ENCODE data around the gene WDR37. TPM values are rescaled to one million over a fixed set of nuclear protein-coding genes. Genes with fewer than 3 reads are reported as not detected.

The WDR37 gene
- total and polyA plus RNA-seq, 10 of the 15 experiments (the other 5 are each of a cell fraction or from before 2014, with no cell fraction given), result 1.9 to 11.1 (median 7.1) TPM

DNA sequence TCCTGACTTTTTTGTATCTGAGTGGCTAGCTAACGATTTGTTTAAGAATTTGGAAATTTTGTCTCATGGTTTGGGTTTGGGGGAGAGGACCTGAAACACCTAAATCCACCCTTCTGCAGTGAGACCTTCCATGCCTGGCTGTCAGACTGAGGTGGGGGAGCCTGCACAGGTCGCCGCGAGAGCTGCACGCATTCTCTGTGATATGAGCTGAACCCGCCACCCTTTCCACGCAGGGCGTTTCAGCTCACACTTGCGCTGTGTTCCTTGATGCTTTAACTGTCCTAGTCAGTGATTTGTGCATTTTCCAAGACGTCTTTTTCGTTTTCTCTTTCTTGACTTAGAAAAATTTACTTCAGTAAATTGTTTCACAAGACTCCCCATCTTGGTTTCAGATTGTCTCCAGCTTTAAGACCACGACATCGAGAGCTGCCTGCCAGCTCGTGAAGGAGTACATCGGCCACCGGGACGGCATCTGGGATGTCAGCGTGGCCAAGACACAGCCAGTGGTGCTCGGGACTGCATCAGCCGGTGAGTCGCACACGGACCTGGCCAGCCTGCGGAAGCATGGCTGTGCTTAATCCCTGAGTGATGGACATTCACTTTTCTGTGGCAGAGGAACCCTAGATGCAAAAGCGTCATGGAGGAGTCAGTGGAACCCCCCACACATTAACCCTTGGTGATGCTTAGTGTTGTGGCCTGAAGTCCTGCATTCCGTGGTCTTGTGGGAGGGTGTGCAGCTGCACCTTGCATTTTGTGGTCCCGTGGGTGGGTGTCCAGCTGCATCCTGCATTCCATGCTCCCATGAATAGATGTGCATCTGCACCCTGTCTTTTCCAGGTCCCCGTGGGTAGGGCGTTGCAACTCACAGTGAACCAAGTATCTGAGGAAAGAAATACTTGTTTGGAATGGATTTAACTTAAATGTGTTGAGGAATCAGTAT, 28.1 kb downstream of the WDR37 start:
- no peak overlapping the region for H3K27ac ChIP-seq (ENCODE audit: control insufficient read depth, insufficient read depth)
- no peaks in the 10 kb centered on the region for H4K20me1 ChIP-seq (ENCODE audit: control insufficient read depth, insufficient read depth)
- ATAC-seq (no peak), FAIRE-seq (no peak), DNase-seq (ENCODE audit: low read depth, low spot score) (no peak)
- H3K9ac ChIP-seq (ENCODE audit: control insufficient read depth, insufficient read depth, low read length), result no peak overlapping the region
- ChIA-PET RAD21 (ENCODE audit: unreplicated experiment) (no interaction called here), CTCF (no interaction called here), SMC1A (ENCODE audit: uncharacterized antibody, unreplicated experiment) (interaction anchor here (1.2 kb wide), 1 partner anchor 11 kb away, joined by 3 read pairs; no protein-coding TSS in a partner anchor), POLR2A (interaction anchor here (0.6 kb wide), 1 partner anchor 14 kb away, joined by 3 read pairs; no protein-coding TSS in a partner anchor)
- H3K27me3 ChIP-seq (replicated peaks in 1 of 2; ENCODE audit: control insufficient read depth in 2 of 2, insufficient read depth in 2 of 2, low read length in 1 of 2), result no peaks in the 10 kb centered on the region
- 93% methylated on average over 28 of the region's 28 CpGs for WGBS (ENCODE audit: insufficient coverage, insufficient replicate concordance, low lambda C conversion rate, missing lambda C conversion rate)
- H3K79me2 ChIP-seq (ENCODE audit: control insufficient read depth, insufficient read depth, low read length), result no peaks in the 10 kb centered on the region
- H3K9me3 ChIP-seq (replicated peaks; ENCODE audit: control insufficient read depth, insufficient read depth, low read length), result no peaks in the 10 kb centered on the region
- intact Hi-C loops (cut with micrococcal nuclease; ENCODE audit: unreplicated experiment), result no loop called here
- no peak overlapping the region for H2AFZ ChIP-seq (ENCODE audit: control insufficient read depth, low read depth, low read length)
- H3K4me2 ChIP-seq (ENCODE audit: control insufficient read depth, insufficient read depth), result no peak overlapping the region
- H3K4me1 ChIP-seq (ENCODE audit: control insufficient read depth, insufficient read depth, low read length), result no peaks in the 10 kb centered on the region
- BruUV-seq (replicated peaks), result no TSS peak
- peaks cover 15 to 24% of the 10 kb centered on the region in 2 experiments for H3K36me3 ChIP-seq (ENCODE audit: control insufficient read depth in 2 of 2, insufficient read depth in 2 of 2, low read length in 1 of 2)
- in situ Hi-C loops (cut with MboI), result no loop called here
- H3K4me3 ChIP-seq, result no peak overlapping the region
- no peak for TF ChIP-seq FOXM1 (IDR thresholded peaks at IDR 0.05; ENCODE audit: low read depth, low read length)
- no peak for TF ChIP-seq ZBTB40 (IDR thresholded peaks at IDR 0.05; ENCODE audit: borderline replicate concordance)
- TF ChIP-seq ATF3 (IDR thresholded peaks at IDR 0.05; ENCODE audit: borderline replicate concordance, extremely low read depth, low read depth, low read length), result no peak
- TF ChIP-seq IKZF1 (conservative IDR thresholded peaks at IDR 0.05), result no peak
- TF ChIP-seq, protein P1, sequence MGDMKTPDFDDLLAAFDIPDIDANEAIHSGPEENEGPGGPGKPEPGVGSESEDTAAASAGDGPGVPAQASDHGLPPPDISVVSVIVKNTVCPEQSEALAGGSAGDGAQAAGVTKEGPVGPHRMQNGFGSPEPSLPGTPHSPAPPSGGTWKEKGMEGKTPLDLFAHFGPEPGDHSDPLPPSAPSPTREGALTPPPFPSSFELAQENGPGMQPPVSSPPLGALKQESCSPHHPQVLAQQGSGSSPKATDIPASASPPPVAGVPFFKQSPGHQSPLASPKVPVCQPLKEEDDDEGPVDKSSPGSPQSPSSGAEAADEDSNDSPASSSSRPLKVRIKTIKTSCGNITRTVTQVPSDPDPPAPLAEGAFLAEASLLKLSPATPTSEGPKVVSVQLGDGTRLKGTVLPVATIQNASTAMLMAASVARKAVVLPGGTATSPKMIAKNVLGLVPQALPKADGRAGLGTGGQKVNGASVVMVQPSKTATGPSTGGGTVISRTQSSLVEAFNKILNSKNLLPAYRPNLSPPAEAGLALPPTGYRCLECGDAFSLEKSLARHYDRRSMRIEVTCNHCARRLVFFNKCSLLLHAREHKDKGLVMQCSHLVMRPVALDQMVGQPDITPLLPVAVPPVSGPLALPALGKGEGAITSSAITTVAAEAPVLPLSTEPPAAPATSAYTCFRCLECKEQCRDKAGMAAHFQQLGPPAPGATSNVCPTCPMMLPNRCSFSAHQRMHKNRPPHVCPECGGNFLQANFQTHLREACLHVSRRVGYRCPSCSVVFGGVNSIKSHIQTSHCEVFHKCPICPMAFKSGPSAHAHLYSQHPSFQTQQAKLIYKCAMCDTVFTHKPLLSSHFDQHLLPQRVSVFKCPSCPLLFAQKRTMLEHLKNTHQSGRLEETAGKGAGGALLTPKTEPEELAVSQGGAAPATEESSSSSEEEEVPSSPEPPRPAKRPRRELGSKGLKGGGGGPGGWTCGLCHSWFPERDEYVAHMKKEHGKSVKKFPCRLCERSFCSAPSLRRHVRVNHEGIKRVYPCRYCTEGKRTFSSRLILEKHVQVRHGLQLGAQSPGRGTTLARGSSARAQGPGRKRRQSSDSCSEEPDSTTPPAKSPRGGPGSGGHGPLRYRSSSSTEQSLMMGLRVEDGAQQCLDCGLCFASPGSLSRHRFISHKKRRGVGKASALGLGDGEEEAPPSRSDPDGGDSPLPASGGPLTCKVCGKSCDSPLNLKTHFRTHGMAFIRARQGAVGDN (IDR thresholded peaks at IDR 0.05), result no peak
- no peak for TF ChIP-seq SREBF2 (IDR thresholded peaks at IDR 0.05; ENCODE audit: low read length)
- TF ChIP-seq, protein P2, sequence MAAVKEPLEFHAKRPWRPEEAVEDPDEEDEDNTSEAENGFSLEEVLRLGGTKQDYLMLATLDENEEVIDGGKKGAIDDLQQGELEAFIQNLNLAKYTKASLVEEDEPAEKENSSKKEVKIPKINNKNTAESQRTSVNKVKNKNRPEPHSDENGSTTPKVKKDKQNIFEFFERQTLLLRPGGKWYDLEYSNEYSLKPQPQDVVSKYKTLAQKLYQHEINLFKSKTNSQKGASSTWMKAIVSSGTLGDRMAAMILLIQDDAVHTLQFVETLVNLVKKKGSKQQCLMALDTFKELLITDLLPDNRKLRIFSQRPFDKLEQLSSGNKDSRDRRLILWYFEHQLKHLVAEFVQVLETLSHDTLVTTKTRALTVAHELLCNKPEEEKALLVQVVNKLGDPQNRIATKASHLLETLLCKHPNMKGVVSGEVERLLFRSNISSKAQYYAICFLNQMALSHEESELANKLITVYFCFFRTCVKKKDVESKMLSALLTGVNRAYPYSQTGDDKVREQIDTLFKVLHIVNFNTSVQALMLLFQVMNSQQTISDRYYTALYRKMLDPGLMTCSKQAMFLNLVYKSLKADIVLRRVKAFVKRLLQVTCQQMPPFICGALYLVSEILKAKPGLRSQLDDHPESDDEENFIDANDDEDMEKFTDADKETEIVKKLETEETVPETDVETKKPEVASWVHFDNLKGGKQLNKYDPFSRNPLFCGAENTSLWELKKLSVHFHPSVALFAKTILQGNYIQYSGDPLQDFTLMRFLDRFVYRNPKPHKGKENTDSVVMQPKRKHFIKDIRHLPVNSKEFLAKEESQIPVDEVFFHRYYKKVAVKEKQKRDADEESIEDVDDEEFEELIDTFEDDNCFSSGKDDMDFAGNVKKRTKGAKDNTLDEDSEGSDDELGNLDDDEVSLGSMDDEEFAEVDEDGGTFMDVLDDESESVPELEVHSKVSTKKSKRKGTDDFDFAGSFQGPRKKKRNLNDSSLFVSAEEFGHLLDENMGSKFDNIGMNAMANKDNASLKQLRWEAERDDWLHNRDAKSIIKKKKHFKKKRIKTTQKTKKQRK (IDR thresholded peaks at IDR 0.05; ENCODE audit: low read depth, low read length), result no peak
- TF ChIP-seq HDGF (IDR thresholded peaks at IDR 0.05), result no peak
- no peak for TF ChIP-seq ZZZ3 (IDR thresholded peaks at IDR 0.05; ENCODE audit: control insufficient read depth, insufficient read length, low read depth)
- TF ChIP-seq HCFC1 (IDR thresholded peaks at IDR 0.05; ENCODE audit: low read length), result no peak
- no peak for TF ChIP-seq TCF12 (IDR thresholded peaks at IDR 0.05; ENCODE audit: low read depth, low read length)

Measured in GM12878 (cell line).